ENCODE results near the gene CACNA1D. TPM values are rescaled to one million over a fixed set of nuclear protein-coding genes. Genes with fewer than 3 reads are reported as not detected.
A peak's percentile ranks its signal among the peaks of the same experiment; 100 is the strongest.

The CACNA1D gene
- total and polyA plus RNA-seq, 9 of the 15 experiments (the other 6 are each of a cell fraction or from before 2014, with no cell fraction given), result 0.29 TPM; not detected in 8

DNA sequence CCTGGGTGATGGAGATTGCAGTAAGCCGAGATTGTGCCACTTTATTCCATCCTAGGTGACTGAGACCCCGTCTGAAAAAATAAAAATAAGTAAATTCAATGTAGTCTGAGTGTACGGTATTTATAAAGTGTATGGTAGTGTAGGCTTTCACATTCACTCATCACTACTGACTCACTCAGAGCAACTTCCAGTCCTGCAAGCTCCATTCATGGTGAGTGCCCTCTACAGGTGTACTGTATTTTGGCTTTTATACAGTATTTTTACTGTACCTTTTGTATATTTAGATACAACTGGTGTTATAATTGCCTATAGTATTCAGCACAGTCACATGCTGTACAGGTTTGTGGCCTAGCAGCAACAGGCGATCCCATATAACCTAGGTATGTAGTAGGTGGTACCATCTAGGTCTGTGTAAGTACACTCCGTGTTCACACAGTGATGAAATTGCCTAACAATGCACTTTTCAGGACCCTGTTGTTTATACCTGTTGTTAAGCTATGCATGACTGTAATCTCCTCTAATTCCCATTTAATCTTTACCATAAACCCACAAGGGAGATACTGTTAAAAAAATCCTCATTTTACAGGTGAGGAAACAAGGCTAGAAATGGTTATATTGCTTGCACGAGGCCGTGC lies 19.3 kb downstream of the CACNA1D start:
- no peak overlapping the region for H2AFZ ChIP-seq (ENCODE audit: low read depth, low read length)
- no peaks in the 10 kb centered on the region for H3K36me3 ChIP-seq (ENCODE audit: control insufficient read depth, insufficient read depth, low read length)
- CTCF ChIA-PET (ENCODE audit: low intra/inter-chr PET ratio), result no interaction called here
- in situ Hi-C loops (cut with MboI), result no loop called here
- H3K9ac ChIP-seq (ENCODE audit: insufficient read depth in 1 of 2, low read depth in 2 of 2, low read length in 2 of 2), result no peak overlapping the region
- DNase-seq (ENCODE audit: extremely low read depth in 1 of 4, low spot score in 3 of 4) (peak in 1 of 4 experiments; percentile 6), FAIRE-seq (no peak), ATAC-seq (peak; percentile 64)
- H3K27me3 ChIP-seq (ENCODE audit: control insufficient read depth in 2 of 2, insufficient read depth in 2 of 2, low read length in 2 of 2), result peaks cover 6 to 30% of the 10 kb centered on the region in 2 experiments
- no peak overlapping the region for H3K4me3 ChIP-seq
- no peaks in the 10 kb centered on the region for H3K9me3 ChIP-seq (replicated peaks; ENCODE audit: control insufficient read depth, insufficient read depth, low read depth, low read length)
- intact Hi-C loops (cut with micrococcal nuclease), result loop anchor here (10.0 kb wide), 1 partner anchor 89 kb away; no protein-coding TSS in a partner anchor
- WGBS (ENCODE audit: insufficient coverage, low coverage, missing lambda C conversion rate), result 3% methylated on average over 5 of the region's 7 CpGs
- no peak overlapping the region for H3K27ac ChIP-seq (ENCODE audit: extremely low read depth, low read depth, low read length)
- BruUV-seq (replicated peaks), result no TSS peak
- no peaks in the 10 kb centered on the region for H3K4me1 ChIP-seq (replicated peaks in 1 of 2; ENCODE audit: control insufficient read depth in 2 of 2, insufficient read depth in 2 of 2, low read length in 2 of 2)
- no peaks in the 10 kb centered on the region for H4K20me1 ChIP-seq (replicated peaks; ENCODE audit: control insufficient read depth, insufficient read depth, low read length)
- no peak overlapping the region for H3K4me2 ChIP-seq (ENCODE audit: insufficient read depth, low read length)
- no peaks in the 10 kb centered on the region for H3K9me1 ChIP-seq (ENCODE audit: control insufficient read depth, insufficient read depth, low read length)
- POLR2A ChIA-PET, result no interaction called here
- H3K79me2 ChIP-seq (ENCODE audit: control insufficient read depth, insufficient read depth, low read length), result no peaks in the 10 kb centered on the region
- TF ChIP-seq NCOA1 (IDR thresholded peaks at IDR 0.05; ENCODE audit: low read depth) (no peak), DPF2 (IDR thresholded peaks at IDR 0.05) (no peak), ZNF165 (CRISPR knock-in tag; IDR thresholded peaks at IDR 0.05; ENCODE audit: borderline replicate concordance) (no peak), HIVEP1 (CRISPR knock-in tag; IDR thresholded peaks at IDR 0.05) (no peak), MEIS2 (IDR thresholded peaks at IDR 0.05; ENCODE audit: partially characterized antibody) (peak; percentile 4), FOSL1 (tag; conservative IDR thresholded peaks at IDR 0.05) (no peak), ZBED1 (IDR thresholded peaks at IDR 0.05) (no peak), PHB2 (IDR thresholded peaks at IDR 0.05; ENCODE audit: low read depth) (no peak), RAD21 (CRISPR knock-in tag; conservative IDR thresholded peaks at IDR 0.05 in 1 of 2, IDR thresholded peaks at IDR 0.05 in 1 of 2) (peak in 1 of 2 experiments; percentile 37; a peak in 1 of 4 replicates), TGIF2 (CRISPR knock-in tag; IDR thresholded peaks at IDR 0.05) (no peak), TSC22D4 (tag; IDR thresholded peaks at IDR 0.05) (no peak)
- TF ChIP-seq, protein P1, sequence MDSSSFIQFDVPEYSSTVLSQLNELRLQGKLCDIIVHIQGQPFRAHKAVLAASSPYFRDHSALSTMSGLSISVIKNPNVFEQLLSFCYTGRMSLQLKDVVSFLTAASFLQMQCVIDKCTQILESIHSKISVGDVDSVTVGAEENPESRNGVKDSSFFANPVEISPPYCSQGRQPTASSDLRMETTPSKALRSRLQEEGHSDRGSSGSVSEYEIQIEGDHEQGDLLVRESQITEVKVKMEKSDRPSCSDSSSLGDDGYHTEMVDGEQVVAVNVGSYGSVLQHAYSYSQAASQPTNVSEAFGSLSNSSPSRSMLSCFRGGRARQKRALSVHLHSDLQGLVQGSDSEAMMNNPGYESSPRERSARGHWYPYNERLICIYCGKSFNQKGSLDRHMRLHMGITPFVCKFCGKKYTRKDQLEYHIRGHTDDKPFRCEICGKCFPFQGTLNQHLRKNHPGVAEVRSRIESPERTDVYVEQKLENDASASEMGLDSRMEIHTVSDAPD (CRISPR knock-in tag; IDR thresholded peaks at IDR 0.05), result no peak
- TF ChIP-seq, protein P2, sequence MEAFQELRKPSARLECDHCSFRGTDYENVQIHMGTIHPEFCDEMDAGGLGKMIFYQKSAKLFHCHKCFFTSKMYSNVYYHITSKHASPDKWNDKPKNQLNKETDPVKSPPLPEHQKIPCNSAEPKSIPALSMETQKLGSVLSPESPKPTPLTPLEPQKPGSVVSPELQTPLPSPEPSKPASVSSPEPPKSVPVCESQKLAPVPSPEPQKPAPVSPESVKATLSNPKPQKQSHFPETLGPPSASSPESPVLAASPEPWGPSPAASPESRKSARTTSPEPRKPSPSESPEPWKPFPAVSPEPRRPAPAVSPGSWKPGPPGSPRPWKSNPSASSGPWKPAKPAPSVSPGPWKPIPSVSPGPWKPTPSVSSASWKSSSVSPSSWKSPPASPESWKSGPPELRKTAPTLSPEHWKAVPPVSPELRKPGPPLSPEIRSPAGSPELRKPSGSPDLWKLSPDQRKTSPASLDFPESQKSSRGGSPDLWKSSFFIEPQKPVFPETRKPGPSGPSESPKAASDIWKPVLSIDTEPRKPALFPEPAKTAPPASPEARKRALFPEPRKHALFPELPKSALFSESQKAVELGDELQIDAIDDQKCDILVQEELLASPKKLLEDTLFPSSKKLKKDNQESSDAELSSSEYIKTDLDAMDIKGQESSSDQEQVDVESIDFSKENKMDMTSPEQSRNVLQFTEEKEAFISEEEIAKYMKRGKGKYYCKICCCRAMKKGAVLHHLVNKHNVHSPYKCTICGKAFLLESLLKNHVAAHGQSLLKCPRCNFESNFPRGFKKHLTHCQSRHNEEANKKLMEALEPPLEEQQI (IDR thresholded peaks at IDR 0.05), result no peak
- TF ChIP-seq, protein P3, sequence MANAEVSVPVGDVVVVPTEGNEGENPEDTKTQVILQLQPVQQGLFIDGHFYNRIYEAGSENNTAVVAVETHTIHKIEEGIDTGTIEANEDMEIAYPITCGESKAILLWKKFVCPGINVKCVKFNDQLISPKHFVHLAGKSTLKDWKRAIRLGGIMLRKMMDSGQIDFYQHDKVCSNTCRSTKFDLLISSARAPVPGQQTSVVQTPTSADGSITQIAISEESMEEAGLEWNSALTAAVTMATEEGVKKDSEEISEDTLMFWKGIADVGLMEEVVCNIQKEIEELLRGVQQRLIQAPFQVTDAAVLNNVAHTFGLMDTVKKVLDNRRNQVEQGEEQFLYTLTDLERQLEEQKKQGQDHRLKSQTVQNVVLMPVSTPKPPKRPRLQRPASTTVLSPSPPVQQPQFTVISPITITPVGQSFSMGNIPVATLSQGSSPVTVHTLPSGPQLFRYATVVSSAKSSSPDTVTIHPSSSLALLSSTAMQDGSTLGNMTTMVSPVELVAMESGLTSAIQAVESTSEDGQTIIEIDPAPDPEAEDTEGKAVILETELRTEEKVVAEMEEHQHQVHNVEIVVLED (CRISPR knock-in tag; IDR thresholded peaks at IDR 0.05), result no peak
- TF ChIP-seq, protein P4, sequence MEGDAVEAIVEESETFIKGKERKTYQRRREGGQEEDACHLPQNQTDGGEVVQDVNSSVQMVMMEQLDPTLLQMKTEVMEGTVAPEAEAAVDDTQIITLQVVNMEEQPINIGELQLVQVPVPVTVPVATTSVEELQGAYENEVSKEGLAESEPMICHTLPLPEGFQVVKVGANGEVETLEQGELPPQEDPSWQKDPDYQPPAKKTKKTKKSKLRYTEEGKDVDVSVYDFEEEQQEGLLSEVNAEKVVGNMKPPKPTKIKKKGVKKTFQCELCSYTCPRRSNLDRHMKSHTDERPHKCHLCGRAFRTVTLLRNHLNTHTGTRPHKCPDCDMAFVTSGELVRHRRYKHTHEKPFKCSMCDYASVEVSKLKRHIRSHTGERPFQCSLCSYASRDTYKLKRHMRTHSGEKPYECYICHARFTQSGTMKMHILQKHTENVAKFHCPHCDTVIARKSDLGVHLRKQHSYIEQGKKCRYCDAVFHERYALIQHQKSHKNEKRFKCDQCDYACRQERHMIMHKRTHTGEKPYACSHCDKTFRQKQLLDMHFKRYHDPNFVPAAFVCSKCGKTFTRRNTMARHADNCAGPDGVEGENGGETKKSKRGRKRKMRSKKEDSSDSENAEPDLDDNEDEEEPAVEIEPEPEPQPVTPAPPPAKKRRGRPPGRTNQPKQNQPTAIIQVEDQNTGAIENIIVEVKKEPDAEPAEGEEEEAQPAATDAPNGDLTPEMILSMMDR (IDR thresholded peaks at IDR 0.05 in 2 of 3, conservative IDR thresholded peaks at IDR 0.05 in 1 of 3; ENCODE audit: insufficient read depth in 2 of 3, low read depth in 1 of 3, low read length in 3 of 3), result peak in 1 of 3 experiments; percentile 32; a peak in 1 of 6 replicates

Measured in K562 (cell line).